Astrocyte of the cerebellum (primary cell): ENCODE data around the gene EXOSC5.
"Not testable (repeated sequence)": the region's sequence is repeated elsewhere in the genome, so short reads cannot be mapped to it uniquely, and the experiment has no call there.

ENCODE experiments used
- DNase-seq: peaks from one replicate; pipeline ENCODE4 v3.0.0-alpha.2; 2011; ENCODE audit warnings: low read depth
- H3K4me3 ChIP-seq: 2 replicates; pipeline ENCODE4 v1.5.1; 2011; ENCODE audit warnings: mild to moderate bottlenecking, low read depth, low read length, moderate library complexity
- CTCF ChIP-seq: IDR thresholded peaks from 2 replicates; pipeline ENCODE4 v1.5.1; 2012; ENCODE audit warnings: low read length, low read depth, moderate library complexity, mild to moderate bottlenecking; ENCODE audit errors: missing control alignments
- in situ Hi-C: cut with HindIII; loops from 2 replicates; pipeline ENCODE4 v1.10.0; 2017; ENCODE audit warnings: low sequenced_read_pairs

Gene EXOSC5

GRCh38 chr19:41372501-41372900 is 24.7 kb downstream of the EXOSC5 start:
- in situ Hi-C loops: no loop called here
- H3K4me3 ChIP-seq: no peak overlapping the region
- TF ChIP-seq CTCF: no peak
- DNase-seq: no peak

DNA sequence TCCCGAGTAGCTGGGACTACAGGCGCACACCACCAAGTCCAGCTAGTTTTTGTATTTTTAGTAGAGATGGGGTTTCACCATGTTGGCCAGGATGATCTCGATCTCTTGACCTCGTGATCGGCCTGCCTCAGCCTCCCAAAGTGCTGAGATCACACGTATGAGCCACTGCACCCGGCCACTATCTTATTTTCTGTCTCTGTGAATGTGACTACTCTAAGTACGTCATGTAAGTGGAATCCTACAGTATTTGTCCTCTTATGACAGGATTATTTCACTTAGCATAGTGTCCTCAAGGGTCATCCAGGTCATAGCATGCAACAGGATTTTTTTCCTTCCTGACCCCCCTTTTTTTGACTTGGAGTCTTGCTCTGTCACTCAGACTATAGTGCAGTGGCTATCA is 25.6 kb downstream of the EXOSC5 start:
- no peak for TF ChIP-seq CTCF
- in situ Hi-C loops: no loop called here
- DNase-seq: no peak
- no peak overlapping the region for H3K4me3 ChIP-seq

- in situ Hi-C loops, DNase-seq: not testable (repeated sequence)
Observed at GRCh38 chr19:41371119-41371518, 26.0 kb downstream of the EXOSC5 start.

DNA sequence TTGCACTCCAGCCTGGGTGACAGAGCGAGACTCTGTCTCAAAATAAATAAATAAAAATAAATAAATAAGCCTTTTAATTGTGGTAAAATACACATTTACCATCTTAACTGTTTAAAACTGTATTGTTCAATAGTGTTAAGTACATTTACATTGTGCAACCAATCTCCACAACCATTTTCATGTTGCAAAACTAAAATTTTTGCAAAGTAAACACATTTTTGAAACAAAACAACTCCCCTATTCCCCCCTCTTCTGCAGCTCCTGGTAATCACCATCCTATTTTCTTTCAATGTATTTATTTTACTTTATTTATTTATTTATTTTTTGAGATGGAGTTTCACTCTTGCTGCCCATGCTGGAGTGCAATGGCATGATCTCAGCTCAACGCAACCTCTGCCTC is 27.4 kb downstream of the EXOSC5 start:
- no peak overlapping the region for H3K4me3 ChIP-seq
- DNase-seq: no peak
- in situ Hi-C loops: no loop called here
- no peak for TF ChIP-seq CTCF

More at GRCh38 chr19:41371119-41371518, 26.0 kb downstream of the EXOSC5 start:
- not testable (repeated sequence) for H3K4me3 ChIP-seq

DNA sequence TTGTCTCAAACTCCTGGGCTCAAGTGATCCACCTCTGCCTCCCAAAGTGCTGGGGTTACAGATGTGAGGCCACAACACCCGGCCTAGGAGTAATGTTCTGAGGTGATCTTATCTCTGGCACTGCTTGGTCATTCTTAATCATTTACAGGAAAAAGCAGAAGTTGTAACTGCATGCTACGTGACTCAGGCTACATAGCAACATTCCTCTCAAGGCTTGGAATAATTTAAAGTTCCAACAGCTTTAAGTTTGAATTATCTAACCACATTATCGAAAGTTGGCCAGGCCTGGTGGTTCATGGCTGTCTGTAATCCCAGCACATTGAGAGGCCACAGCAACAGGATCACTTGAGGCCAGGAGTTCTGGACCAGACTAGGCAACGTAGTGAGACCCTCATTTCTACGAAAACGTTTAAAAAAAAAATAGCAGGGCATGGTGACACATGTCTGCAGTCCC is 29.3 kb downstream of the EXOSC5 start:
- peak; percentile 83 for DNase-seq
- in situ Hi-C loops: no loop called here
- no peak overlapping the region for H3K4me3 ChIP-seq
- no peak for TF ChIP-seq CTCF

DNA sequence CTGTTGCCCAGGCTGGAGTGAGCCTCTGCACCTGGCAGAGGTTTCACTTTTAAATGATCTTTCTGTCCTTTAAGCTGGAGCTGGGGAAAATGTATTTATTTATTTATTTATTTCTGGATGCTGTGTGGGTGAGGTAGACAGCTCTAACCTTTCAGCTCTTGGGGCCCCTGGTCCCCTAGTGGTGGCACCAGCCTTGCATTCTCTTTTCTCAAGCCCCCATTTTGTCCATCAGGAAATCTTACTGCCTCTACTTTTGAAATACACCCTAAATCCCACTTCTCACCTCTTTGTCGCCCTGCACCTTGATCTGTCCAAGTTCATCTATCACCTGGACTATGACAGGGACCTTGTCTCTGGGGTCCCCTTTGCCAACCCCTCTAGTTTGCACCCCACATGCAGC is 31.1 kb downstream of the EXOSC5 start:
- in situ Hi-C loops: no loop called here

More for the DNA sequence above, 31.1 kb downstream of the EXOSC5 start:
- H3K4me3 ChIP-seq: no peak overlapping the region
- DNase-seq: no peak
- TF ChIP-seq CTCF: peak; percentile 25
